Urinary bladder (tissue), 4 donors: ENCODE data around the gene TMEM154. TPM values are rescaled to one million over a fixed set of nuclear protein-coding genes. Genes with fewer than 3 reads are reported as not detected.

Experiments used
- DNase-seq: peaks from one replicate; pipeline ENCODE4 v3.0.0-alpha.2; 2015; ENCODE audit errors: extremely low spot score
- H3K27ac ChIP-seq: one replicate; pipeline ENCODE4 v1.5.1; 2013; ENCODE audit warnings: low read depth, mild to moderate bottlenecking, moderate library complexity
- H3K36me3 ChIP-seq: one replicate; pipeline ENCODE4 v1.6.1; 2013; ENCODE audit warnings: mild to moderate bottlenecking, moderate library complexity; ENCODE audit not compliant: insufficient read depth
- H3K4me1 ChIP-seq: one replicate; pipeline ENCODE4 v1.6.1; 2013; ENCODE audit warnings: mild to moderate bottlenecking, moderate library complexity; ENCODE audit not compliant: insufficient read depth
- H3K4me3 ChIP-seq: one replicate; pipeline ENCODE4 v1.5.1; 2013; ENCODE audit warnings: low read depth, low read length
- WGBS: extraction: QIAGEN DNeasy Blood & Tissue Kit; methylation state at CpG from one replicate; pipeline ENCODE4 v1.1.7; 2013; 5-methylcytosine and 5-hydroxymethylcytosine counted together
- polyA plus RNA-seq: library from polyadenylated mRNA; stranded (reverse); fragments of 200-250 nt; gene quantifications from one replicate; pipeline ENCODE4 v1.2.3, GENCODE V29; 2013
- total RNA-seq: library from RNA; depleted of rRNA; stranded (reverse); fragments of >200 nt; gene quantifications from one replicate; pipeline ENCODE4 v1.2.3, GENCODE V29; 2014
- donor health status: healthy with polysubstance abuse.
- donor health status: healthy.

TMEM154 gene
- total and polyA plus RNA-seq, 2 donors: 2.0 to 17.2 TPM

DNA sequence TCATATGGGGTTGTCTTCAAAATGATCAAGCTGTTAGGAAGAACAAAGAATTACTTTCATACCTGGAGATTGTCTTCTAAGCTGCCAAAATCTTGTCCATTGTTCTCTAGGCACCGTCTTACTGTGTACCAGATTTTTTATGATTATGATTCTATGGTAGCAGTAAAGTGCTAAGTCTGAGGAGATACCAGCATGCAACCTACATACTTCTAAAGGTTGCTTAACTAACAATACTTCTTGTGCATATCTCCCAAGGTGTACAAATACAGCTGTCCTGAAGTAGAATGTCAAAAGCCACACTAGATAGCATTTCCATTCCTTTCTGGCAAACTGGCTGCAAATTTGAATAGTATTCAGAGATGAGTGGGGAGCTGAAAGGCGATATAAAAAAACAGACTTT lies 81.3 kb downstream of the TMEM154 start:
- no peak for DNase-seq
- H3K4me1 ChIP-seq: no peaks in the 10 kb centered on the region
- H3K27ac ChIP-seq: no peak overlapping the region
- WGBS: 87% methylated on average over 2 of the region's 2 CpGs
- no peak overlapping the region for H3K4me3 ChIP-seq
- H3K36me3 ChIP-seq: no peaks in the 10 kb centered on the region

DNA sequence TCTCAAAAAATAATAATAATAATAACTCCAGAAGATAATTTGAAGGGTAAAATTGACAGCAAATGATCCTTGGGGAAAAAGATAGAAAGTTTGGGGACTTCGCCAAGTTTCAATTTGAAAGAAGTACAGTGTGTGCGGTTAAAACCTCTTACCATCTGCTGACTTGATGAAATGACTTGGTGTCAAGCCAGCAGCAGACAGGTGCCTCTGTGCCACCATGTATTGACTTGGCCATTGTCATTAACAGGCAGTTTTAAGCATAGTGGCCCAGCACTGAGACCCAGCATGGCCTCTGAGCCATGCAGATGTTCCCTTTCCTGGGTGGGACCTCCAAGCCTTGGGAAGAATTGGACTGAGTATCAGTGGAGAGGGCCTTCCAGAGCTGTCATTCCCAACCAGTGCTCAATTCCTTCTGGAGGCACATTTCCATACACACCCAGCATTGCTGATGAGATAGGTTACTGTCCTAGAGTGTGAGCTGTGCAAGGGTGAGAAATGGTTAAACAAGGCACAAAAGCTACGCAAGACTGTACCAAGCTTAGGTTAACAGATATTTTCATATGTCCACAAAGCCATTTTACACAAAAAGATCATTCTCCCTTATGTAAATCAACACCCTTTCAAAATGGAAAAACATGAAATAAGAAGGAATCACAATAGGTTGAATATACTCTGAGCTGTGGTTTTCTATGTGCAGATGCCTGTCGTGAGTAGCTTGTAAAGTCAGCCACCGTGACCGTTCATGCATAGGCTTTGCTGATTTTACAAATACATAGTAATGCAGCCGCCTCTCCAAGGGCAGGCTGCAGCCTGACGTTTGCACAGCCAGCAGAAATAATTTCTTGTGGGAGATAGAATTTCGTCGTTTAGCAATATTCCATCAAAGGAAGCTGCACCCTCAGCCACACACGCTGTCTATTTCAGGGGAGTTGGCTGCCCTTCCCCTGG lies 84.5 kb downstream of the TMEM154 start:
- 48% methylated on average over 11 of the region's 11 CpGs for WGBS
- DNase-seq: no peak
- Histone ChIP-seq H3K4me1 (no peaks in the 10 kb centered on the region), H3K4me3 (no peak overlapping the region), H3K36me3 (no peaks in the 10 kb centered on the region), H3K27ac (no peak overlapping the region)

GRCh38 chr4:152594057-152594456 lies 85.7 kb downstream of the TMEM154 start:
- no peak overlapping the region for H3K27ac ChIP-seq
- DNase-seq: no peak
- WGBS: 67% methylated on average over 2 of the region's 2 CpGs

DNA sequence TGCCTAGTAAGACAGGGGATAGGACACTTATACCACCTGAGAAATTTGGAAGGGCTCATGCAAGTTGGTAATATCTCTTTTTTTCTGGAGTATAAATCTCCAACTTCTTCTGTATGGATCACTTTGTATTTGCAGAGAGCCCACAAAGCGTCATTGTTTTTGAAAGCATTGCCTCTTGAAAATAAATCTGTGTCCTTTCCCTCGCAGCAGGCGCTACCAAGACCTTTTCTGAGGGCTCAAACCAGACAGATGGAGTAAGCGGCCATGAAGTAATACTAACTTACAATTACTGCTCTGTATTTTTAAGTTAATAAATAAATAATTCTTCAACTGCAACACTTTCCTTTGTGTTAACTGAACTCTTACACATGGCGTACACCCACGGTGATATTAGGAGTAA lies 87.9 kb downstream of the TMEM154 start:
- Histone ChIP-seq H3K4me1 (no peaks in the 10 kb centered on the region), H3K4me3 (no peak overlapping the region), H3K27ac (no peak overlapping the region), H3K36me3 (no peaks in the 10 kb centered on the region)
- 91% methylated on average over 6 of the region's 6 CpGs for WGBS
- DNase-seq: no peak

More at GRCh38 chr4:152594057-152594456, 85.7 kb downstream of the TMEM154 start:
- Histone ChIP-seq H3K4me1 (no peaks in the 10 kb centered on the region), H3K4me3 (no peak overlapping the region), H3K36me3 (no peaks in the 10 kb centered on the region)

GRCh38 chr4:152591396-152591795 lies 88.4 kb downstream of the TMEM154 start:
- 10% methylated on average over 13 of the region's 13 CpGs for WGBS
- no peak overlapping the region for H3K4me3 ChIP-seq
- H3K4me1 ChIP-seq: no peaks in the 10 kb centered on the region
- no peak overlapping the region for H3K27ac ChIP-seq
- H3K36me3 ChIP-seq: no peaks in the 10 kb centered on the region
- DNase-seq: no peak

DNA sequence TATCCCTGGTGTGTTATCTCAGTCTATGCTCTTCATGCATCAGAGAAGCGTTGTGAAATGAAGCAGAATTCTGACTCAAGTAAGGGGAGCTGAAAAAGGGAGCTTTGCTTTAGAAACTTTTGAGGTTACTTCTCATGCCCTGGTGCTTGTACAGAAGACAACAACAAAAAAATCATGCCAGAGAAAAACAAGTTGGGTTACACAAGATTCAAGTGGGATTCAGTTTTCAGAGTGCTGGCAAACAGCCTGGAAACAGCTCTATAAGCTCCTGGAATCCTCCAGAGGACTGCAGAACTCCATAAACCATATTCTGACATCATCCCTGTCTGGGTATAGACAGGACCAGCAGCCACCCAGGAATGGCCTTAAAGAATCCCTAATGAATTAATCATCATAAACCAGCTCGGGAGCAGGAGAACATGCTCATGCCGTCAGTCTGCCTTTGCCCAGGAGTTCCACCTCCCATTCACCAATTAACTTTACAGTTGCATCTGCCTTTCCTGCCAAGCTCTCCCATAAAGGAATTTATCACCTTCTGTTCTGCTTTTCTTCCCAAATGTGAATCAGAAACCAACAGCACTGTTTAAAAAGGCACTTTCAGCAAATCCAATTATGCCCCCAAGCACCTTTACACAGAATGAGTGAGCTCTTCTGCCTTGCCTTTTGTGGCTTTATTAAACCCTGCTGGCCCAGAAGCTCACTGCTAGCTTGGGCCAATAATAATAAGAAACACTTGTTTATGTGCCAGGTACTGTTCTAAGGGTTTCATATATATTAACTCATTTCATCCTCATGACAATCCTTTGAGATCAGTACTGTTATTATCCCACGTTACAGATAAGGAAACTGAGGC lies 89.4 kb downstream of the TMEM154 start:
- H3K36me3 ChIP-seq: no peaks in the 10 kb centered on the region
- no peak overlapping the region for H3K27ac ChIP-seq
- peak; percentile 49 for DNase-seq
- no peaks in the 10 kb centered on the region for H3K4me1 ChIP-seq
- H3K4me3 ChIP-seq: no peak overlapping the region
- WGBS: 25% methylated on average over 4 of the region's 4 CpGs

- H3K27ac ChIP-seq: no peak overlapping the region
- H3K4me1 ChIP-seq: no peaks in the 10 kb centered on the region
- no peak overlapping the region for H3K4me3 ChIP-seq
- no peaks in the 10 kb centered on the region for H3K36me3 ChIP-seq
- no peak for DNase-seq
- 92% methylated on average over 4 of the region's 4 CpGs for WGBS
Measured at GRCh38 chr4:152588869-152589268, 90.9 kb downstream of the TMEM154 start.

DNA sequence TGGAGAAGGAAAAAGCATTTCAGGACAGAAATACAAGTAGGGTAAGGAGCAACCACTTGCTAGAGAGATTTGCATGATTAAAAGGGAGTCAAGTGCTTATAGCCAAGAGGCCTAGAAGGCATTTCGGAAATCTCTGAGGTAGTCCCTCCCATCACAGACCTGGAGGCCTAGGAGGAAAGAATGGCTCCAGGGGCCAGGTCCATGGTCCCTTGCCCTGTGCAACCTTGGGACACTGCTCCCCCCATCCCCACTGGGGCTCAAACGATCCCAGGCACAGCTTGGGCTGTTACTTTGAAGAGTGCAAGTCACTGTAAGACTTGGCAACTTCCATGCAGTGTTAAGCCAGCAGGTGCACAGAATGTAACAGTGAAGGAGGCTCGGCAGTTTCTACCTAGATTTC lies 92.7 kb downstream of the TMEM154 start:
- Histone ChIP-seq H3K27ac (no peak overlapping the region), H3K4me1 (no peaks in the 10 kb centered on the region), H3K4me3 (no peak overlapping the region), H3K36me3 (no peaks in the 10 kb centered on the region)
- WGBS: 96% methylated on average over 3 of the region's 3 CpGs
- DNase-seq: no peak

DNA sequence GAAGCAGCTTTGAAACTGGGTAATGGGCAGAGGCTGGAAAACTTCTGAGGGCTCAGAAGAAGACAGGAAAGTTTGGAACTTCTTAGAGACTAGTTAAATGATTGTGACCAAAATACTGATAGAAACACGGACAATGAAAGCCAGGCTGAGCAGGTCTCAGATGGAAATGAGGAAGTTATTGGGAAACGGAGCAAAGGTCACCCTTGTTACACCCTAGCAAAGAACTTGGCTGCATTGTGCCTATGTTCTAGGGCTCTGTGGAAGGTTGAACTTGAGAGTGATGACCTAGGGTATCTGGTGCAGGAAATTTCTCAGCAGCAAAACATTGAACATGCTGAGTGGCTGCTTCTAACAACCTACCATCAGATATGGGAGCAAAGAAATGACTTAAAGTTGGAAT lies 93.1 kb downstream of the TMEM154 start:
- no peak overlapping the region for H3K4me3 ChIP-seq
- H3K4me1 ChIP-seq: no peaks in the 10 kb centered on the region
- DNase-seq: no peak
- H3K36me3 ChIP-seq: no peaks in the 10 kb centered on the region
- WGBS: 84% methylated on average over 2 of the region's 2 CpGs
- no peak overlapping the region for H3K27ac ChIP-seq

GRCh38 chr4:152585023-152585441 lies 94.8 kb downstream of the TMEM154 start:
- Histone ChIP-seq H3K4me3 (no peak overlapping the region), H3K27ac (no peak overlapping the region), H3K4me1 (no peaks in the 10 kb centered on the region), H3K36me3 (no peaks in the 10 kb centered on the region)
- DNase-seq: no peak
- 30% methylated on average over 7 of the region's 7 CpGs for WGBS

- Histone ChIP-seq H3K36me3 (no peaks in the 10 kb centered on the region), H3K4me1 (no peaks in the 10 kb centered on the region), H3K27ac (no peak overlapping the region), H3K4me3 (no peak overlapping the region)
- no peak for DNase-seq
- 73% methylated on average over 3 of the region's 3 CpGs for WGBS
Measured at GRCh38 chr4:152581536-152582160, 98.1 kb downstream of the TMEM154 start.

GRCh38 chr4:152579916-152580315 lies 99.9 kb downstream of the TMEM154 start:
- Histone ChIP-seq H3K36me3 (no peaks in the 10 kb centered on the region), H3K4me1 (no peaks in the 10 kb centered on the region), H3K27ac (no peak overlapping the region), H3K4me3 (no peak overlapping the region)
- DNase-seq: no peak
- 93% methylated on average over 6 of the region's 6 CpGs for WGBS

GRCh38 chr4:152579107-152579764 lies 100.6 kb downstream of the TMEM154 start:
- Histone ChIP-seq H3K4me1 (no peaks in the 10 kb centered on the region), H3K4me3 (no peak overlapping the region), H3K27ac (no peak overlapping the region), H3K36me3 (no peaks in the 10 kb centered on the region)
- no peak for DNase-seq
- 81% methylated on average over 11 of the region's 11 CpGs for WGBS
